ENCODE measurements around the gene CELF2. TPM values are rescaled to one million over a fixed set of nuclear protein-coding genes. Genes with fewer than 3 reads are reported as not detected.

Gene CELF2
- total RNA-seq, 4 donors from 2014 or later, result 8.7 to 28.6 (median 22.9) TPM

GRCh38 chr10:11213137-11213536 is 195.5 kb downstream of the CELF2 start:
- no peak overlapping the region for H3K27ac ChIP-seq
- no peak for DNase-seq (ENCODE audit: low spot score in 2 of 2)
- H3K4me1 ChIP-seq, result peaks cover 11% of the 10 kb centered on the region
- H3K4me3 ChIP-seq, result no peak overlapping the region
- 75% methylated on average over 4 of the region's 4 CpGs for WGBS
- no peaks in the 10 kb centered on the region for H3K9me3 ChIP-seq
- no peaks in the 10 kb centered on the region for H3K27me3 ChIP-seq
- H3K36me3 ChIP-seq, result no peaks in the 10 kb centered on the region
- no peak for TF ChIP-seq CTCF (IDR thresholded peaks at IDR 0.05)
- TF ChIP-seq POLR2A (IDR thresholded peaks at IDR 0.05), result no peak
- TF ChIP-seq POLR2AphosphoS5 (IDR thresholded peaks at IDR 0.05), result no peak
- TF ChIP-seq EP300 (IDR thresholded peaks at IDR 0.05), result no peak

DNA sequence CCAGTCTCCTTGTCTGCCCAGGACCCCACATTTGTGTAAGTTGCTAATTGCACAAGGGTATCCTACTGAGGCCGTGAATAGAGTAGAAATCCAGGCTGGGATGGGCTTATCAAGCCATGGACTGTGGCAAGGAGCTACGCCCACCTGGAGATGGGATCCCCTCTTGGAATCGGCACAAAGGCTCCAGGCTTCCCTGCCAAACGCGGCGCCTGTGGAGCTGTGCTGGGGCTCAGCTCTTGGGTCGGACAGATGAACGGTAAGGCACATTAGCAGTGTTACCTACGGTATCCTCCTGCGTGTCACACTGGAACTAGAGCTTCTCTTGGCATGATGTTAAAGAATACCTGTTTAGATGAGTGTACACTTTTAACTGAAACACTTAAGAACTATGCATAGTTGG is 196.7 kb downstream of the CELF2 start:
- Histone ChIP-seq H3K27me3 (no peaks in the 10 kb centered on the region), H3K4me1 (peaks cover 11% of the 10 kb centered on the region), H3K4me3 (no peak overlapping the region), H3K27ac (no peak overlapping the region), H3K36me3 (peaks cover 6% of the 10 kb centered on the region), H3K9me3 (no peaks in the 10 kb centered on the region)
- TF ChIP-seq POLR2A (IDR thresholded peaks at IDR 0.05), result no peak
- no peak for TF ChIP-seq CTCF (IDR thresholded peaks at IDR 0.05)
- no peak for TF ChIP-seq POLR2AphosphoS5 (IDR thresholded peaks at IDR 0.05)
- no peak for TF ChIP-seq EP300 (IDR thresholded peaks at IDR 0.05)
- DNase-seq (ENCODE audit: low spot score in 2 of 2), result no peak
- WGBS, result 98% methylated on average over 10 of the region's 10 CpGs

DNA sequence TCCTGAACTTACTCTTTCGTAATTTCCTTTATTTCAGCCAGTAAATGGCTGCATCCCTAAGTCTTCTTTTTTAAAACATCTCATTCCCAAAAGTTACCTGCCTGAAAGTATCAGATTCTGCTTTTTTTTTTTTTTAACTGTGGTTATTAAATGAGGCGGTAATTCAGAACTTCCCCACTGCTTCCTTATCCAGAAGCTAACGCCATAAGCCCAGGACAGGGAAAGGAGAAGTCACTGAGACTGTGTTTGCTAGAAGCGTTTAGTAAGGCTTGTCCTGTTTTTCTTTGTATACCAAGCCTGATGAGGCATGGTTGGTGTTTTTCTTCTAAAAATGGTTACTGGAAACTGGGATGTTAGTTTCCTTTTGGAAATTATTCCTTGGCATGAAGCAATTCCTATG is 197.8 kb downstream of the CELF2 start:
- H3K36me3 ChIP-seq, result peaks cover 7% of the 10 kb centered on the region
- H3K4me1 ChIP-seq, result peaks cover 5% of the 10 kb centered on the region
- H3K27me3 ChIP-seq, result no peaks in the 10 kb centered on the region
- H3K4me3 ChIP-seq, result no peak overlapping the region
- no peaks in the 10 kb centered on the region for H3K9me3 ChIP-seq
- no peak for TF ChIP-seq EP300 (IDR thresholded peaks at IDR 0.05)
- no peak for TF ChIP-seq POLR2AphosphoS5 (IDR thresholded peaks at IDR 0.05)
- no peak for TF ChIP-seq CTCF (IDR thresholded peaks at IDR 0.05)
- TF ChIP-seq POLR2A (IDR thresholded peaks at IDR 0.05), result no peak
- DNase-seq (ENCODE audit: low spot score in 2 of 2), result no peak
- WGBS, result 84% methylated on average over 4 of the region's 4 CpGs
- no peak overlapping the region for H3K27ac ChIP-seq

DNA sequence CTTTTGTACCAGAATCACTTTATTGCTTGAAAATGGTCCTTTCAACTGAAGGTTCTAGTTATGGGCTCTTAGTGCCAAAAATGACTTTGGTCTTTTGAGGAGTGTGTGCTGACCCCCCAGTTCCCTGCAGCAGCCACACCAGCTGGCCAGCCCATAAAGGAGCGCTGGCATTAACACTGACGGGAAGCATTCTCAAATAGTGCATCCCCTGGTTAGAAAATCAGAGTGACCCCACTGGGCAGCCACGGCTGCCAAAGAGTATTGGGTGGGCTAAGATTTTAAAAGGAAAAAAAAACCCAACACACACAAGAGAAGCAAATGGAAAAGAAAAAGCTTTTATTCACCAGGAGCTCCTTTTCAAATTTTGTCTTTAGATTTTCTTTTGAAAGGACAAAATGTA is 199.8 kb downstream of the CELF2 start:
- 94% methylated on average over 3 of the region's 3 CpGs for WGBS
- Histone ChIP-seq H3K9me3 (no peaks in the 10 kb centered on the region), H3K4me1 (no peaks in the 10 kb centered on the region), H3K27me3 (no peaks in the 10 kb centered on the region), H3K27ac (no peak overlapping the region), H3K4me3 (no peak overlapping the region), H3K36me3 (peaks cover 7% of the 10 kb centered on the region)
- no peak for DNase-seq (ENCODE audit: low spot score in 2 of 2)
- TF ChIP-seq EP300 (IDR thresholded peaks at IDR 0.05) (no peak), POLR2AphosphoS5 (IDR thresholded peaks at IDR 0.05) (no peak), POLR2A (IDR thresholded peaks at IDR 0.05) (no peak), CTCF (IDR thresholded peaks at IDR 0.05) (no peak)

GRCh38 chr10:11218395-11218794 is 200.7 kb downstream of the CELF2 start:
- no peak for DNase-seq (ENCODE audit: low spot score in 2 of 2)
- peaks cover 7% of the 10 kb centered on the region for H3K36me3 ChIP-seq
- H3K27ac ChIP-seq, result no peak overlapping the region
- H3K4me1 ChIP-seq, result no peaks in the 10 kb centered on the region
- 68% methylated on average over 5 of the region's 5 CpGs for WGBS
- no peak for TF ChIP-seq POLR2AphosphoS5 (IDR thresholded peaks at IDR 0.05)
- no peak overlapping the region for H3K4me3 ChIP-seq
- H3K27me3 ChIP-seq, result no peaks in the 10 kb centered on the region
- H3K9me3 ChIP-seq, result no peaks in the 10 kb centered on the region

GRCh38 chr10:11219431-11219830 is 201.8 kb downstream of the CELF2 start:
- WGBS, result 87% methylated on average over 3 of the region's 3 CpGs
- no peak for DNase-seq (ENCODE audit: low spot score in 2 of 2)
- H3K36me3 ChIP-seq, result peaks cover 7% of the 10 kb centered on the region
- H3K4me1 ChIP-seq, result no peaks in the 10 kb centered on the region
- H3K4me3 ChIP-seq, result no peak overlapping the region
- TF ChIP-seq CTCF (IDR thresholded peaks at IDR 0.05) (no peak), POLR2A (IDR thresholded peaks at IDR 0.05) (no peak), POLR2AphosphoS5 (IDR thresholded peaks at IDR 0.05) (no peak), EP300 (IDR thresholded peaks at IDR 0.05) (no peak)
- H3K9me3 ChIP-seq, result no peaks in the 10 kb centered on the region
- no peaks in the 10 kb centered on the region for H3K27me3 ChIP-seq
- H3K27ac ChIP-seq, result no peak overlapping the region

Data from suprapubic skin (tissue), 4 donors.